SU-DHL-6 (cell line): Measurements from ENCODE around the gene SCN2B.

Source experiments
- H2AFZ ChIP-seq: fragments of 200-600 bp; sonication (generic); 2 replicates; pipeline ENCODE4 v1.6.1; 2014; ENCODE audit warnings: low read depth, mild to moderate bottlenecking, moderate library complexity, mixed read lengths, antibody characterized with exemption, low read length; ENCODE audit not compliant: severe bottlenecking
- H3F3A ChIP-seq: fragments of 200-600 bp; shearing (Covaris generic); 2 replicates; pipeline ENCODE4 v1.6.0; 2016; ENCODE audit warnings: antibody characterized with exemption, mild to moderate bottlenecking; ENCODE audit not compliant: insufficient read depth
- H3K27ac ChIP-seq: fragments of 200-600 bp; sonication (generic); 2 replicates; pipeline ENCODE4 v1.5.1; 2016; ENCODE audit warnings: low read depth, mild to moderate bottlenecking, low read length, moderate library complexity, mixed read lengths
- H3K27me3 ChIP-seq: fragments of 200-600 bp; sonication (generic), shearing (Covaris generic); 2 replicates; pipeline ENCODE4 v1.6.0; 2014; ENCODE audit warnings: mild to moderate bottlenecking, low read length
- H3K36me3 ChIP-seq: fragments of 200-600 bp; sonication (generic); 2 replicates; pipeline ENCODE4 v1.6.1; 2014; ENCODE audit warnings: mild to moderate bottlenecking, low read length, mixed read lengths
- H3K4me2 ChIP-seq: fragments of 300-600, 200-600 bp; shearing (Covaris generic), sonication (generic); 2 replicates; pipeline ENCODE4 v1.6.0; 2014; ENCODE audit warnings: low read length, low read depth, mild to moderate bottlenecking; ENCODE audit not compliant: poor library complexity, severe bottlenecking
- H3K4me3 ChIP-seq: fragments of 200-600 bp; sonication (generic); 2 replicates; pipeline ENCODE4 v1.5.1; 2014; ENCODE audit warnings: antibody characterized with exemption, low read length, mild to moderate bottlenecking, mixed read lengths; ENCODE audit not compliant: insufficient read depth, poor library complexity, severe bottlenecking
- H3K79me2 ChIP-seq: fragments of 200-600 bp; sonication (generic); 2 replicates; pipeline ENCODE4 v1.6.1; 2014; ENCODE audit warnings: mild to moderate bottlenecking, low read length, moderate library complexity; ENCODE audit not compliant: insufficient read depth
- H3K9ac ChIP-seq: fragments of 200-600 bp; sonication (generic); 2 replicates; pipeline ENCODE4 v1.7.0; 2014; ENCODE audit warnings: mild to moderate bottlenecking, low read length
- H3K9me2 ChIP-seq: fragments of 200-600 bp; sonication (generic); replicated peaks from 2 replicates; pipeline ENCODE4 v1.6.1; 2014; ENCODE audit warnings: low read length; ENCODE audit not compliant: insufficient read depth
- H3K9me3 ChIP-seq: fragments of 200-600 bp; sonication (generic); 2 replicates; pipeline ENCODE4 v1.6.1; 2014; ENCODE audit warnings: low read length, mixed read lengths; ENCODE audit not compliant: insufficient read depth
- H4K20me1 ChIP-seq: fragments of 200-600 bp; sonication (generic); 2 replicates; pipeline ENCODE4 v1.6.1; 2014; ENCODE audit warnings: low read depth, mild to moderate bottlenecking, antibody characterized with exemption, low read length, moderate library complexity, mixed read lengths
- CTCF ChIP-seq: fragments of 200-600 bp; sonication (generic); IDR thresholded peaks from one replicate; pipeline ENCODE4 v1.5.1; 2017; ENCODE audit warnings: antibody characterized with exemption, mild to moderate bottlenecking, low read length, moderate library complexity; ENCODE audit not compliant: insufficient read depth, poor library complexity, severe bottlenecking
- EZH2phosphoT487 ChIP-seq: fragments of 200-600 bp; sonication (generic), shearing (Covaris generic); conservative IDR thresholded peaks from 2 replicates; pipeline ENCODE4 v1.6.1; 2018; ENCODE audit warnings: mild to moderate bottlenecking, antibody characterized with exemption, low read length, moderate library complexity, mixed read lengths

SCN2B gene

DNA sequence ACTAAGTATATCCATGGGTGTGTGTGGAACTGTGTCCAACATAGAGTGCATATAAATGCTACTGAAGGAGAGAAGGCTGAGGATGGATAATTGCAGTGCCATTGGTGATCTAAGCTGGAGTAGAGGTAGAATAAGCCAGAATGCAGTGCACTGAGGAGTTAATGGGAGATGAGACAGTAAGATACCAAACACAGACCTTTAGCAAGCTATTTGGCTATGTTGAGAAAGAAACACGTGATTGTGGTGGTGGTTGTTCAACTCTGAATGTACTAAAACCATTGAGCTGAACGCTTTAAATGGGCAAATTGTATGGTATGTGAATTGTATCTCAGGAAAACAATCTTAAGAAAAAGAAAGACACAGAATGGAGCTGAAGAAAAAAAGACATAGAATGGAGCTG, 25.5 kb upstream of the SCN2B start:
- no peak for TF ChIP-seq CTCF
- no peak for TF ChIP-seq EZH2phosphoT487
- H4K20me1 ChIP-seq, result no peaks in the 10 kb centered on the region
- H3F3A ChIP-seq, result no peaks in the 10 kb centered on the region
- H3K4me3 ChIP-seq, result no peak overlapping the region
- H3K79me2 ChIP-seq, result no peaks in the 10 kb centered on the region
- H3K4me2 ChIP-seq, result no peak overlapping the region
- H3K9ac ChIP-seq, result no peak overlapping the region
- no peaks in the 10 kb centered on the region for H3K36me3 ChIP-seq
- H3K9me2 ChIP-seq, result no peaks in the 10 kb centered on the region
- H2AFZ ChIP-seq, result no peak overlapping the region
- H3K27me3 ChIP-seq, result no peaks in the 10 kb centered on the region
- no peak overlapping the region for H3K27ac ChIP-seq
- no peaks in the 10 kb centered on the region for H3K9me3 ChIP-seq

DNA sequence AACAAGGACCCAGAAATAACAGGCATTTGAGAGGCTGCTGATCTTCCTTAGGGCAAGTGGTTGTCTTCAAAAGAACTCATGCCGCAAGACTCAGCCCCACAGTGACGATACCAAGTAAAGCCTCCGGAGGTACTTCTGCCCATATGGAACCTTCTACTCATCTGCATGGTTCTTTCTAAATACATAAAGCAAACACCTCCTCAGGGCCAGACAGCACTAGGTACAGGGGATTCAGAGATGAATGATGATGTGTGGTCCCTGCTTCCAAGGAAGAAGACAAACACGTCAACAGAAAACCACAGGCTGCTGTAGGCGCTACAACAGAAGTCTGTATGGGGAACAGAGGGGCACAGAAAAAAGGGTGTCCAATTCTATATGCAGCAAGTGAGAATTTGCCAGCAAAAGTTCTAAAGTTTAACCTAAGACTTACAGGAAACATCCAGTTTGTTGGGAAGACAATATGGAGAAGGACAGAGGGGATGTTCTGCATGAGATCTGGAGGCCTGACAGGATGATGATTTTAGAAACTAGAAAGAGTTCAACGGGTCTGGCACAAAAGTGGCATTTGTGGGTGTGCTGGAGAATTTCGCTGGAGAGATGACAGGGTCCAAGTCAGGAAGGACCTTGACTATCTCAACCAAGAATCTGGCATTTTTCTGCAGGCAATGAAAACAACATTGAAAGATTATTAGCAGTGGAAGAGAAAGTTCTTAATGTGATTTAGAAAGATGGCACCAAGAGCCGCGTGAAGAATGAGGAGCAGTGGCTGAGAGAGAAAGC, 24.7 kb upstream of the SCN2B start:
- no peak for TF ChIP-seq EZH2phosphoT487
- no peak for TF ChIP-seq CTCF
- Histone ChIP-seq H3K27me3 (no peaks in the 10 kb centered on the region), H3K36me3 (no peaks in the 10 kb centered on the region), H3K4me2 (no peak overlapping the region), H3K9me2 (no peaks in the 10 kb centered on the region), H4K20me1 (no peaks in the 10 kb centered on the region), H2AFZ (no peak overlapping the region), H3K4me3 (no peak overlapping the region), H3K9me3 (no peaks in the 10 kb centered on the region), H3K27ac (no peak overlapping the region), H3K9ac (no peak overlapping the region), H3K79me2 (no peaks in the 10 kb centered on the region), H3F3A (no peaks in the 10 kb centered on the region)

DNA sequence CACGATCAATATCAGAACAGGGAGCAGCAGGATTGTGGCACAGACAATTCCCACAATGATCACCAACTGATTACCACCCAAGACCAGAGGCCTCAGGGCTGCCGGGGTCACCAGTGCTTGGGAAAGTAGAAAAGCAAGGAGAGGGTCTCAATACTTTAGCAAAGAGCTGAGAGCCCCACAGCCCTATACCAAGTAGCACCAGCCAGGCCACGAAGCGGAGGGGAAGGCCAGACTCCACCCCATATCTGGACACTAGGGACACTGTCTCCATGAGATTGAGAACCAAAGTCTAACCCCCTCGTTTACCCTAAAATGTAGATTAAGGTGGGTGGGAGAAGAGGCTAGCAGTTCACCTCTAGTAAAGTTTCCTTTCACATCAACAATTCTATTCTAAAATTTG, 24.1 kb upstream of the SCN2B start:
- H3K36me3 ChIP-seq, result no peaks in the 10 kb centered on the region
- H3K9me2 ChIP-seq, result no peaks in the 10 kb centered on the region
- H2AFZ ChIP-seq, result no peak overlapping the region
- no peaks in the 10 kb centered on the region for H4K20me1 ChIP-seq
- H3K79me2 ChIP-seq, result no peaks in the 10 kb centered on the region
- no peak overlapping the region for H3K9ac ChIP-seq
- H3K27me3 ChIP-seq, result no peaks in the 10 kb centered on the region
- H3K9me3 ChIP-seq, result no peaks in the 10 kb centered on the region
- no peaks in the 10 kb centered on the region for H3F3A ChIP-seq
- H3K4me2 ChIP-seq, result no peak overlapping the region
- no peak overlapping the region for H3K4me3 ChIP-seq
- H3K27ac ChIP-seq, result no peak overlapping the region
- TF ChIP-seq CTCF (no peak), EZH2phosphoT487 (no peak)
